Bronchial epithelial cell (primary cell): ENCODE measurements around the gene SCARF1. TPM values are rescaled to one million over a fixed set of nuclear protein-coding genes. Genes with fewer than 3 reads are reported as not detected.
A peak's percentile ranks its signal among the peaks of the same experiment; 100 is the strongest.

Source experiments
- DNase-seq: peaks from one replicate; pipeline ENCODE4 v3.0.0-alpha.2; 2010; ENCODE audit warnings: low read depth
- FAIRE-seq: peaks from 2 replicates; lab custom pipeline; 2011; peaks lifted over from hg19 to GRCh38; lab: Jason Lieb, UNC
- H3K27me3 ChIP-seq: 2 replicates; pipeline ENCODE4 v1.5.1; 2011; ENCODE audit warnings: low read length; ENCODE audit not compliant: control insufficient read depth, insufficient read depth
- H3K36me3 ChIP-seq: 2 replicates; pipeline ENCODE4 v1.5.1; 2011; ENCODE audit warnings: low read length; ENCODE audit not compliant: control insufficient read depth, insufficient read depth
- H3K4me3 ChIP-seq: 2 replicates; pipeline ENCODE4 v1.5.1; 2011; ENCODE audit warnings: mild to moderate bottlenecking, low read depth, low read length, control low read depth
- CTCF ChIP-seq: IDR thresholded peaks from 2 replicates; pipeline ENCODE4 v1.5.1; 2011; ENCODE audit warnings: mild to moderate bottlenecking, moderate library complexity, low read length, control low read depth, inconsistent platforms; ENCODE audit not compliant: insufficient read depth, severe bottlenecking
- total RNA-seq: library from RNA; depleted of rRNA; stranded (reverse); fragments of >200 nt; gene quantifications from 2 replicates; pipeline ENCODE4 v1.2.1, GENCODE V29; 2014

SCARF1 gene
- total RNA-seq, 1 donor from 2014 or later: 0.53 TPM

- no peak for TF ChIP-seq CTCF
- no peak for DNase-seq
- H3K27me3 ChIP-seq: no peaks in the 10 kb centered on the region
- no peak overlapping the region for H3K4me3 ChIP-seq
- FAIRE-seq: no peak
- H3K36me3 ChIP-seq: peaks cover 7% of the 10 kb centered on the region
Measured at GRCh38 chr17:1620486-1620885, 25.0 kb downstream of the SCARF1 start.

GRCh38 chr17:1617620-1618174 is 27.8 kb downstream of the SCARF1 start:
- Histone ChIP-seq H3K36me3 (peaks cover 6% of the 10 kb centered on the region), H3K27me3 (no peaks in the 10 kb centered on the region), H3K4me3 (no peak overlapping the region)
- FAIRE-seq (peak; percentile 40), DNase-seq (peak; percentile 55)
- TF ChIP-seq CTCF: no peak

GRCh38 chr17:1616101-1616500 is 29.4 kb downstream of the SCARF1 start:
- peak; percentile 36 for FAIRE-seq

GRCh38 chr17:1612400-1612799 is 33.1 kb downstream of the SCARF1 start:
- FAIRE-seq (no peak), DNase-seq (no peak)
- Histone ChIP-seq H3K27me3 (no peaks in the 10 kb centered on the region), H3K4me3 (no peak overlapping the region), H3K36me3 (peaks cover 5% of the 10 kb centered on the region)
- TF ChIP-seq CTCF: no peak

More at GRCh38 chr17:1616101-1616500, 29.4 kb downstream of the SCARF1 start:
- Histone ChIP-seq H3K27me3 (no peaks in the 10 kb centered on the region), H3K36me3 (peaks cover 6% of the 10 kb centered on the region), H3K4me3 (no peak overlapping the region)
- no peak for TF ChIP-seq CTCF
- DNase-seq: no peak

GRCh38 chr17:1611715-1612114 is 33.8 kb downstream of the SCARF1 start:
- TF ChIP-seq CTCF: no peak
- DNase-seq (no peak), FAIRE-seq (no peak)
- peaks cover 5% of the 10 kb centered on the region for H3K36me3 ChIP-seq
- no peak overlapping the region for H3K4me3 ChIP-seq
- H3K27me3 ChIP-seq: no peaks in the 10 kb centered on the region

GRCh38 chr17:1608676-1609075 is 36.9 kb downstream of the SCARF1 start:
- Histone ChIP-seq H3K27me3 (no peaks in the 10 kb centered on the region), H3K4me3 (no peak overlapping the region), H3K36me3 (no peaks in the 10 kb centered on the region)
- no peak for FAIRE-seq
- TF ChIP-seq CTCF: no peak
- peak; percentile 75 for DNase-seq
